ENCODE results near the gene BEGAIN. TPM values are rescaled to one million over a fixed set of nuclear protein-coding genes. Genes with fewer than 3 reads are reported as not detected.

BEGAIN gene, protein sequence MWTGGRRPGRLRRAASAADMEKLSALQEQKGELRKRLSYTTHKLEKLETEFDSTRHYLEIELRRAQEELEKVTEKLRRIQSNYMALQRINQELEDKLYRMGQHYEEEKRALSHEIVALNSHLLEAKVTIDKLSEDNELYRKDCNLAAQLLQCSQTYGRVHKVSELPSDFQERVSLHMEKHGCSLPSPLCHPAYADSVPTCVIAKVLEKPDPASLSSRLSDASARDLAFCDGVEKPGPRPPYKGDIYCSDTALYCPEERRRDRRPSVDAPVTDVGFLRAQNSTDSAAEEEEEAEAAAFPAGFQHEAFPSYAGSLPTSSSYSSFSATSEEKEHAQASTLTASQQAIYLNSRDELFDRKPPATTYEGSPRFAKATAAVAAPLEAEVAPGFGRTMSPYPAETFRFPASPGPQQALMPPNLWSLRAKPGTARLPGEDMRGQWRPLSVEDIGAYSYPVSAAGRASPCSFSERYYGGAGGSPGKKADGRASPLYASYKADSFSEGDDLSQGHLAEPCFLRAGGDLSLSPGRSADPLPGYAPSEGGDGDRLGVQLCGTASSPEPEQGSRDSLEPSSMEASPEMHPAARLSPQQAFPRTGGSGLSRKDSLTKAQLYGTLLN
- total RNA-seq, result 0.73 and 1.2 TPM in 2 replicates

DNA sequence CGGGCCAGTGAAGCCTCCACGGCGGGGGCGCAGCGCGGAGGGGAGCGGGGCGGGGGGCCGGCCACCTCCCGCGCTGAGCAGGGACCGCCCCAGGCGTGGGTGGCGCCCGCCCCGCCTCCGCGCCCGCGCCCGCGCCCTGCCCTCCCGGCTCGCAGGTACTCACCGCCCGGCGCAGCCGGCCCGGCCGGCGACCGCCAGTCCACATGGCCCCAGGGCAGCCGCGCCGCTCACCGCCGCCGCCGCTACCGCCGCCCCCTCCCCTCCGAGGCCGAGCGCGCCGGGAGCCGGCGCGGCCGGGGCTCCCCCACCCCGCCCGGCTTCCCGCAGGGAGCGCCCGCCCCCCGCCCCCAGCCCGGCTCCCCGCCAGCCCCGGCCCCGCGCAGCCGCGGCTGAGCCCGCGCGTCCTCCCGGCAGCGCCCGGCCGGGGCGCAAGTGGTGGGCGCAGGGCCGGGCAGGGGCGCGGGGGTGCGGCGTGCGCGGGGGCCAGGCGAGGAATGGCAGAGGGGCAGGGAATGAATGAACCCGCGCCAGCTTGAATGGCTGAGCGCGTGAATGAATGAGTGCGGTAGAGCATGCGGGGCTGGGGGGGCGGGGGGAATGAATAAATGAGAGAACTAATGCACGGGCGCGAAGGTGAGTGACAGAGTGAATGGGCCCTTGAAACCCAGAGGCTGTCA is at the start of gene BEGAIN:
Gene BEGAIN, minus strand, starts transcription at position 332 of the 677 bp plus-strand sequence. Its CDS starts 127 bp downstream, at position 205.

Small RNAs within 50 kb of the gene (small RNA-seq; reads per million reads assigned to genes)
- gene RN7SKP92, result not detected

Other genes starting within 250 kb of the BEGAIN start
- gene WDR25, start 210.9 kb downstream of the BEGAIN start, total RNA-seq, result 14.5 and 15.4 TPM in 2 replicates
- not detected in 2 replicates for gene DLK1, start 139.5 kb upstream of the BEGAIN start, total RNA-seq
- 166 and 169 TPM in 2 replicates for gene MEG3, start 238.7 kb upstream of the BEGAIN start, total RNA-seq

Measured in subcutaneous preadipocyte (primary cell).